ENCODE measurements around the gene THRB.

The THRB gene

DNA sequence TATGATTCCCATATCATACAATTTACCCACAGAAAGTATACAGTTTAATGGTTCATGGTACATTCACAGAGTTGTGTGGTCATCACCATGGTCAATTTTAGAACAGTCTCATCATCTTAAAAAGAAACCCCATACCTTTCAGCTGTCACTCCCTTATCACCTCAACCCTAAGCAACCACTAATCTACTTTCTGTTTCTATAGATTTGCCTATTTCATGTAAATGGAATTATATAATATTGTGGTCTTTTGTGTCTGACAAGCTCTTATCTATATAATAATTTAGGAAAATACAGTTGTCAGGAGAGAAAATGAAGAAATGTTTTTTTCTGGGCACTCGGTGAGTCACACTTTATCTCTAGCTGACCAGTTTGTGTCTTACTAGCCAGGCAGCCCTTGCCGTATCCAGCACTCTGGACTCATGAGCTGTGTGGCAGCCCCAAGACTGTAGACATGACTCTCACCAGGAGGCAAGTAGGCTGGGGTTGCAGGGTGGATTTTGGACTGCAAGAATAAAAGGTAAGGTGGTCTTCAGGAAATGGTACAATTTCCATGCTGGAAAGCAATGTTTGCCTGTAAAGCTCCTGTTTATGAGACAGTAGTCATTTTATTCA lies 234.6 kb downstream of the THRB start:
- no peaks in the 10 kb centered on the region for H3K4me1 Mint-ChIP-seq (ENCODE audit: low read depth)
- DNase-seq = no peak
- H3K27me3 Mint-ChIP-seq = peaks cover 4% of the 10 kb centered on the region
- H3K27ac Mint-ChIP-seq = no peak overlapping the region
- no peaks in the 10 kb centered on the region for H3K36me3 Mint-ChIP-seq (ENCODE audit: low read depth)
- no peak overlapping the region for H3K4me3 Mint-ChIP-seq
- no peaks in the 10 kb centered on the region for H3K9me3 Mint-ChIP-seq

GRCh38 chr3:24258727-24259600 lies 235.7 kb downstream of the THRB start:
- Mint-ChIP-seq H3K9me3 (no peaks in the 10 kb centered on the region), H3K4me1 (ENCODE audit: low read depth) (no peaks in the 10 kb centered on the region), H3K4me3 (no peak overlapping the region), H3K27me3 (no peaks in the 10 kb centered on the region), H3K36me3 (ENCODE audit: low read depth) (no peaks in the 10 kb centered on the region), H3K27ac (no peak overlapping the region)
- DNase-seq = no peak

DNA sequence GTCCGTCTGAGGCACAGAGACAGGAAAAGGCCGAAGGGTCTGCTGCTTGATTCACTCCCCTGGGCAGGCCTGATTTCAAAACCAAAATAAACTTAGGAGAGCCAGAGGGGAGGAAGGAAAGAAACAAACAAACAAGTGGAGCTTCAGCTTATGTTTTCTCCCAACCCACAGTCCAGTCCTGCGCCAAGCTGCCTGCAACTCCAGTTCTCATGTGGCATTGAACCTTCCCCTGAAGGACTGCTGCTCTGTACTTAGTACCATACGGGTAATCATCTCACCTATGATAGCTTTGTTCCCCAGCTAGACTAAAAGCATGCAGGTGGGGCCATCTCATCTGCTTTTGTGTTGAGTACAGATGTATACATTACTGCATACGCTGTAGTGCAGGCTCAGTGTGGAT lies 236.4 kb downstream of the THRB start:
- Mint-ChIP-seq H3K27me3 (no peaks in the 10 kb centered on the region), H3K4me1 (ENCODE audit: low read depth) (no peaks in the 10 kb centered on the region), H3K9me3 (no peaks in the 10 kb centered on the region), H3K36me3 (ENCODE audit: low read depth) (no peaks in the 10 kb centered on the region), H3K27ac (no peak overlapping the region), H3K4me3 (no peak overlapping the region)
- no peak for DNase-seq

- Mint-ChIP-seq H3K27me3 (peaks cover 2% of the 10 kb centered on the region), H3K36me3 (ENCODE audit: low read depth) (no peaks in the 10 kb centered on the region), H3K9me3 (no peaks in the 10 kb centered on the region), H3K4me3 (no peak overlapping the region), H3K27ac (no peak overlapping the region), H3K4me1 (ENCODE audit: low read depth) (no peaks in the 10 kb centered on the region)
- DNase-seq = no peak
Observed at GRCh38 chr3:24255414-24255813, 239.2 kb downstream of the THRB start.

DNA sequence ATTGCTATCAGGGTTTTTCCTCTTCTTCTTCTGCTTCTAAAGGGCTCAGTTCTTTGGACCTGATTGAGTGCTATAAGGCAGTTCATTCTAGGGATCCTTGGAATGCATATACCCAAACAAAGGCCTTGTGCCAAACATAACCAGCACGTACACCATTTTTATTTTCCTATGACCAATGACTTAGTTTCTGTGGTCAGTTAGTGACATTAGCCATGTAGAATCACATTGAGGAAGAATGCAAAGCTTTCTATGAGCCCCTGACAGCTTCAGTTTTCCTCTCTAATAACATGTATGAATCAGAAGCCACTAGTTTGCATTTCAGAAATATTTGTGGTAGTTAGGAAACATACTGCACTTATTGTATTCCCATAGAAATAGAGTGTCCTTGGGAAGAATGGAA lies 240.0 kb downstream of the THRB start:
- H3K36me3 Mint-ChIP-seq (ENCODE audit: low read depth) = no peaks in the 10 kb centered on the region
- H3K27ac Mint-ChIP-seq = no peak overlapping the region
- peaks cover 2% of the 10 kb centered on the region for H3K27me3 Mint-ChIP-seq
- no peak for DNase-seq
- no peak overlapping the region for H3K4me3 Mint-ChIP-seq
- H3K4me1 Mint-ChIP-seq (ENCODE audit: low read depth) = no peaks in the 10 kb centered on the region
- H3K9me3 Mint-ChIP-seq = no peaks in the 10 kb centered on the region

GRCh38 chr3:24253336-24253735 lies 241.3 kb downstream of the THRB start:
- Mint-ChIP-seq H3K9me3 (no peaks in the 10 kb centered on the region), H3K27me3 (peaks cover 6% of the 10 kb centered on the region), H3K4me1 (ENCODE audit: low read depth) (no peaks in the 10 kb centered on the region), H3K4me3 (no peak overlapping the region), H3K27ac (no peak overlapping the region), H3K36me3 (ENCODE audit: low read depth) (no peaks in the 10 kb centered on the region)
- no peak for DNase-seq

DNA sequence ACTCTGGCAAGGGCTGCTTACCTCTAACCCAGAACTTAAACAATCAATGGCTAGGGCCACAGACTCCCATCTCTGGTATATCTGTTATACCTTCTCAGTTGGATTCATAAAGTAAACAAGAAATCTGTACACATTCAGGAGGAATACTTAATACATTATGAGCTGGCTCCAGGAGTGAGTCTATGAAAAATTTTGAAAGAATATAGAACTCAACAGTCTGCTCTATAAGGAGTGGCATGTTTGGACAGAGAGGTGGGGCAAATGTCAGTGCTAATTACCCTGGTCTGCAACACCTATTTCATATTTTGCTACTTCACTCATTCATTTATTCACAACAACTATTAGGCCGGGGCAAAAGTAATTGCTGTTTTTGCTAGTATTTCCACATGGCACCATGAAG lies 245.1 kb downstream of the THRB start:
- peaks cover 12% of the 10 kb centered on the region for H3K27me3 Mint-ChIP-seq
- no peaks in the 10 kb centered on the region for H3K9me3 Mint-ChIP-seq
- H3K36me3 Mint-ChIP-seq (ENCODE audit: low read depth) = no peaks in the 10 kb centered on the region
- H3K27ac Mint-ChIP-seq = no peak overlapping the region
- no peak for DNase-seq
- no peak overlapping the region for H3K4me3 Mint-ChIP-seq
- no peaks in the 10 kb centered on the region for H3K4me1 Mint-ChIP-seq (ENCODE audit: low read depth)

DNA sequence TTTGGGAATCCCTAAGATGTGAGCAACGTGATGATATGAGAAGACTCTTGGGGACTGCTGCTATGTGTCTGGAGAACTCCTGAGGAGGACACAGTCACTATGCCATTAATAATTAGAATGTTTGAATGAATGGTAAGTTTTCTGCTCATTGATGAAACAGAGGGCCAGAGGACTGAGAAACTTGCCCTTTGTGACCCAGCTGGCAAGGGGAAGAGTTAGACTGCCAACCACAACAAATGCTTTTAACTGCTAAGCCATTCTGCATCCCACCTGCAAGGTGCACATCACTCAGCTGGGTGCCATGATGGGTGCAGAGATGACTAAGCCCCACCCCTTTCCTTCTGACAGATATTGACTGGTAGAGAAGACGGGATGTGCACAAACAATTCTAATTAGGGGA lies 249.6 kb downstream of the THRB start:
- H3K36me3 Mint-ChIP-seq (ENCODE audit: low read depth) = no peaks in the 10 kb centered on the region
- H3K4me1 Mint-ChIP-seq (ENCODE audit: low read depth) = no peaks in the 10 kb centered on the region
- H3K27ac Mint-ChIP-seq = no peak overlapping the region
- no peak overlapping the region for H3K4me3 Mint-ChIP-seq
- H3K9me3 Mint-ChIP-seq = no peaks in the 10 kb centered on the region
- no peak for DNase-seq
- peaks cover 14% of the 10 kb centered on the region for H3K27me3 Mint-ChIP-seq

DNA sequence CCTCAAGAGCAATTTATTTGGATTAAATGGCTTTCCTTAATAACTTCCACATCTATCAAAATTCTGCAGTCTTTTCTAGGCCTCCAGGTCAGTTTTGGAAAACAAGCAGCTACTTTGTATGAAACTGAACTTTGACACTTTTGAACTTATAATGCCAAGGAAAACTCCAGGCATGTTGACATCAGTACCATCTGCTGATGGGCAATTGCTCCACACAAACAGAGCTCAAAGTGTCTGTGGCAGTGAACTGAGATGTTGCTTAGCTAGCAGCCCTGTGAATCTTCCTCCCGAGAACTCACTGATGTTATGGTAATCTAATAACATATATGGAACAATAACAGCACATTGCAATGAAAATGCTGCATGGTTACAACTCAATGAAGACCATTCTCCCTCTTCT lies 250.2 kb downstream of the THRB start:
- DNase-seq = no peak
- peaks cover 14% of the 10 kb centered on the region for H3K27me3 Mint-ChIP-seq
- H3K36me3 Mint-ChIP-seq (ENCODE audit: low read depth) = no peaks in the 10 kb centered on the region
- no peak overlapping the region for H3K27ac Mint-ChIP-seq
- H3K4me1 Mint-ChIP-seq (ENCODE audit: low read depth) = no peaks in the 10 kb centered on the region
- H3K4me3 Mint-ChIP-seq = no peak overlapping the region
- H3K9me3 Mint-ChIP-seq = no peaks in the 10 kb centered on the region

DNA sequence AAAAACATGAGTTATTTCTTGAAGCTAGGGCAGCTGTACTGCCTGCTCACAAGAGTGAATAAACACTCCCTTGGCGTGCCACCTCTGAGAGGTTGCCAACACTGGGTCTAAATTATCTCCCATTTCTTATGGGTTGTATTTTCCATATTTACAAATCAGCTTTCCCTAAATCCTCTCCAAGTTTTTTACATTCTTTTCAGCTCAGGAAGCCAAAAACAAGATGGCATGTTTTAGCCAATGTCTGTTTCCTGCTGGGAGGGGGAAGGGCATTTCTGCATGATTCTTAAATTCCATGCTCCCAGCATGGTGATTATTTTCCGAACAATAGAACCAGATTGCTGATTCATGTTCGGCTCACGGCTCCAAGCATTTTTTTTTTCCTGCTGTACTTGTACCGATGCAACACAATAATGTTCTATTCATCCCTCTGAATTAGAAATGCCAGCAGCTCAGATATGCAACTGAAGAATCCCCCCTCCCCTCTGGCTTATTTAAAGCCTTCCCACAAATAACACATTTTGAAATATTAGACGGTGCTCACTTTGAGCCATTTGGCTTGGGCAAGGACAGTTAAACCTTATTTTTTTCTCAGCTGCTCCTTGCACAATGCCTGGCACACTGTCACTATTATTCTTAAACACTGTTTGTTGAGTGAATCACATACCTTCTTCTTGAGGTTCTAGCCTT lies 252.5 kb downstream of the THRB start:
- DNase-seq = no peak
- Mint-ChIP-seq H3K27ac (no peak overlapping the region), H3K36me3 (ENCODE audit: low read depth) (no peaks in the 10 kb centered on the region)

DNA sequence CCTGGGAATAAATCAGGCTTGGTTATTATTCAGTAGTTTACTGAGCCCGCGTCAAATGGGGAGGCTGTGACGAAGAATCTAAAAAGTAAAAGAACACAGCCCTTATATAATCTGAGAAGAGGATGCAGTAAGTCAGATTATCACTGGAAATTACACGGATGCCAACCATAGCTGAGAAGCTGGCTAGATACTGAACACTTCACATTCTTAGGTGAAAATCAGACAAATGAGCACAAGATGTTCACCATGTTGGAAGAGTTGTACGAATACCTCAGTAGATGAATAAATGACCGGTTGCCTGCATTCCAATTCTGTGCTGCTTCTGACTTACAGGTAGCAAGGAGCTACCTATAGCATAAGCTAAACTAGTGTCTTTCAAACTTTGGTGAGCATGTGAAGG lies 254.3 kb downstream of the THRB start:
- H3K9me3 Mint-ChIP-seq = no peaks in the 10 kb centered on the region
- peaks cover 15% of the 10 kb centered on the region for H3K27me3 Mint-ChIP-seq
- H3K4me3 Mint-ChIP-seq = no peak overlapping the region
- H3K27ac Mint-ChIP-seq = no peak overlapping the region
- peaks cover under 1% of the 10 kb centered on the region for H3K4me1 Mint-ChIP-seq (ENCODE audit: low read depth)
- no peaks in the 10 kb centered on the region for H3K36me3 Mint-ChIP-seq (ENCODE audit: low read depth)
- no peak for DNase-seq

More for the DNA sequence above, 252.5 kb downstream of the THRB start:
- H3K9me3 Mint-ChIP-seq = no peaks in the 10 kb centered on the region
- peaks cover 15% of the 10 kb centered on the region for H3K27me3 Mint-ChIP-seq
- no peak overlapping the region for H3K4me3 Mint-ChIP-seq
- H3K4me1 Mint-ChIP-seq (ENCODE audit: low read depth) = no peaks in the 10 kb centered on the region

DNA sequence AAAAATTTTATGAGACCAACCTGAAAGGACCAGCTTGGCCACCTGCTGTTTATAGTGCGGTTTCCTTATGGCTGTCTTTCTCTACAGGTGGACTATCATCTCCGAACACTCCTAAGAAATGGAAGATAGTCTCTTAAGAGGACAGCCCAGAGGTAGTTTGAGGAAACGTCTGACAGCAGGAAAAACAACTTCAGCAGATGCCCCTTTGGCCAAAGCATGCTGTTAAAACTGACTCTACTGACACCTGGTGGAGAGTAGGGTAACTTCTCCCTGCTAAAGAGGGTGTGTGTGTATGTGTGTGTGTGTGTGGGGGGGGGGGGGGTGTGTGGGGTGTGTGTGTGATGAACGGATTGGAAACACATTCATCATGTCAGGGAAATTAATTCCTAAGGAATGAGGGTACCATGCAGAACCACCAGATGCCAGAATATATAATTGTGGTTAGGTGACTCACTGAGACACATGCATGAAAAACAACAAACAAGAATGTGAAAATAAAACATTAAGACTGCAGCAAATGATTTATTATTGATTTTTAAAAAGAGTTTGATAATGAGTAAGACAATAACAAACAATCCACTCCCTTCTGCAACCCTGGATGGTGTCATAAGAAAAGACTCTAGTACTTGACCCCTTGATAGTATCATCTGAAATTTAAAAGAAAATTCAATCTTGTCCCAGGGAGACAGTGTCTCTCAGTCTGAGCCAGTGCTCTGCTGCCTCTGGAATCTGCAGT lies 256.5 kb downstream of the THRB start:
- DNase-seq = no peak
- Mint-ChIP-seq H3K4me3 (no peak overlapping the region), H3K36me3 (ENCODE audit: low read depth) (no peaks in the 10 kb centered on the region), H3K4me1 (ENCODE audit: low read depth) (peaks cover 2% of the 10 kb centered on the region), H3K27ac (no peak overlapping the region), H3K9me3 (no peaks in the 10 kb centered on the region), H3K27me3 (peaks cover 16% of the 10 kb centered on the region)

- H3K27me3 Mint-ChIP-seq = peaks cover 11% of the 10 kb centered on the region
- peaks cover 2% of the 10 kb centered on the region for H3K4me1 Mint-ChIP-seq (ENCODE audit: low read depth)
- no peaks in the 10 kb centered on the region for H3K36me3 Mint-ChIP-seq (ENCODE audit: low read depth)
- DNase-seq = no peak
- no peak overlapping the region for H3K4me3 Mint-ChIP-seq
- H3K27ac Mint-ChIP-seq = no peak overlapping the region
- no peaks in the 10 kb centered on the region for H3K9me3 Mint-ChIP-seq
Observed at GRCh38 chr3:24235121-24235520, 259.5 kb downstream of the THRB start.

GRCh38 chr3:24232784-24233183 lies 261.9 kb downstream of the THRB start:
- H3K36me3 Mint-ChIP-seq (ENCODE audit: low read depth) = no peaks in the 10 kb centered on the region
- H3K4me3 Mint-ChIP-seq = no peak overlapping the region
- H3K27ac Mint-ChIP-seq = no peak overlapping the region
- H3K4me1 Mint-ChIP-seq (ENCODE audit: low read depth) = peaks cover 2% of the 10 kb centered on the region
- H3K9me3 Mint-ChIP-seq = no peaks in the 10 kb centered on the region
- DNase-seq = no peak
- H3K27me3 Mint-ChIP-seq = peaks cover 11% of the 10 kb centered on the region
